NCI-H1105 (cell line): ENCODE results near the gene RDX.
"Not testable (repeated sequence)": the region's sequence is repeated elsewhere in the genome, so short reads cannot be mapped to it uniquely, and the experiment has no call there.

ENCODE experiments used
- DNase-seq: peaks from one replicate; lab custom pipeline; 2025; lab: John Stamatoyannopoulos, UW

Gene RDX

GRCh38 chr11:110296226-110297075 is at the start of gene RDX:
RDX (minus strand) TSS chr11:110296614; CDS start chr11:110279692, 16,922 bp downstream.
- DNase-seq: peak; percentile 82

- DNase-seq: no peak
Measured at GRCh38 chr11:110345743-110346142, 49.3 kb upstream of the RDX start.

- DNase-seq: no peak
Measured at GRCh38 chr11:110340436-110340835, 44.0 kb upstream of the RDX start.

GRCh38 chr11:110339456-110340250 is 43.2 kb upstream of the RDX start:
- DNase-seq: no peak

- DNase-seq: no peak
Measured at GRCh38 chr11:110338684-110339083, 42.3 kb upstream of the RDX start.

GRCh38 chr11:110337570-110338193 is 41.3 kb upstream of the RDX start:
- DNase-seq: no peak

- DNase-seq: no peak
Measured at GRCh38 chr11:110336054-110336453, 39.6 kb upstream of the RDX start.

- DNase-seq: no peak
Measured at GRCh38 chr11:110335358-110335757, 38.9 kb upstream of the RDX start.

GRCh38 chr11:110331626-110332025 is 35.2 kb upstream of the RDX start:
- no peak for DNase-seq

GRCh38 chr11:110329445-110329844 is 33.0 kb upstream of the RDX start:
- no peak for DNase-seq

- no peak for DNase-seq
Measured at GRCh38 chr11:110327508-110327907, 31.1 kb upstream of the RDX start.

- DNase-seq: no peak
Measured at GRCh38 chr11:110323786-110324185, 27.4 kb upstream of the RDX start.

GRCh38 chr11:110319501-110319900 is 23.1 kb upstream of the RDX start:
- DNase-seq: no peak

- DNase-seq: no peak
Measured at GRCh38 chr11:110318638-110319404, 22.4 kb upstream of the RDX start.

- peak; percentile 91 for DNase-seq
Measured at GRCh38 chr11:110317516-110317932, 21.1 kb upstream of the RDX start.

GRCh38 chr11:110314366-110315095 is 18.1 kb upstream of the RDX start:
- no peak for DNase-seq

GRCh38 chr11:110312670-110313069 is 16.3 kb upstream of the RDX start:
- no peak for DNase-seq

- no peak for DNase-seq
Measured at GRCh38 chr11:110311783-110312579, 15.6 kb upstream of the RDX start.

GRCh38 chr11:110308071-110308470 is 11.7 kb upstream of the RDX start:
- DNase-seq: no peak

GRCh38 chr11:110306019-110306388 is 9.6 kb upstream of the RDX start:
- DNase-seq: not testable (repeated sequence)
